HG03378 (cell line): Measurements from ENCODE around the gene RAB3C.
"Not testable (repeated sequence)": the region's sequence is repeated elsewhere in the genome, so short reads cannot be mapped to it uniquely, and the experiment has no call there.

ENCODE experiments used
- ATAC-seq: cut with Tn5 transposase; IDR thresholded peaks from one replicate; pipeline ENCODE4 v1.9.1; 2021; ENCODE audit warnings: mild to moderate bottlenecking, moderate library complexity; ENCODE audit not compliant: unreplicated experiment

The RAB3C gene

GRCh38 chr5:58674070-58674469, 91.2 kb downstream of the RAB3C start:
- ATAC-seq = no peak

- no peak for ATAC-seq
These were observed 91.8 kb downstream of the RAB3C start for GRCh38 chr5:58674711-58675110.

- no peak for ATAC-seq
These were observed 92.5 kb downstream of the RAB3C start for GRCh38 chr5:58675341-58675740.

- ATAC-seq = no peak
These were observed 94.8 kb downstream of the RAB3C start for GRCh38 chr5:58677650-58678049.

GRCh38 chr5:58680503-58680902, 97.6 kb downstream of the RAB3C start:
- no peak for ATAC-seq

- ATAC-seq = no peak
These were observed 99.1 kb downstream of the RAB3C start for GRCh38 chr5:58681943-58682342.

- ATAC-seq = no peak
These were observed 100.7 kb downstream of the RAB3C start for GRCh38 chr5:58683567-58683966.

GRCh38 chr5:58687079-58687478, 104.2 kb downstream of the RAB3C start:
- no peak for ATAC-seq

- no peak for ATAC-seq
These were observed 104.7 kb downstream of the RAB3C start for GRCh38 chr5:58687595-58687994.

GRCh38 chr5:58699088-58699761, 116.3 kb downstream of the RAB3C start:
- ATAC-seq = not testable (repeated sequence)

GRCh38 chr5:58699762-58700118, 116.9 kb downstream of the RAB3C start:
- no peak for ATAC-seq

- ATAC-seq = no peak
These were observed 121.2 kb downstream of the RAB3C start for GRCh38 chr5:58703925-58704555.

GRCh38 chr5:58706736-58707135, 123.9 kb downstream of the RAB3C start:
- no peak for ATAC-seq

- ATAC-seq = no peak
These were observed 125.6 kb downstream of the RAB3C start for GRCh38 chr5:58708456-58708855.

- ATAC-seq = not testable (repeated sequence)
These were observed 127.5 kb downstream of the RAB3C start for GRCh38 chr5:58710425-58710824.

- ATAC-seq = no peak
These were observed 128.0 kb downstream of the RAB3C start for GRCh38 chr5:58710871-58711270.

GRCh38 chr5:58711965-58712364, 129.1 kb downstream of the RAB3C start:
- no peak for ATAC-seq

- ATAC-seq = no peak
These were observed 131.2 kb downstream of the RAB3C start for GRCh38 chr5:58714046-58714445.

- ATAC-seq = no peak
These were observed 133.3 kb downstream of the RAB3C start for GRCh38 chr5:58715997-58716656.

- no peak for ATAC-seq
These were observed 133.8 kb downstream of the RAB3C start for GRCh38 chr5:58716713-58717112.

- no peak for ATAC-seq
These were observed 134.6 kb downstream of the RAB3C start for GRCh38 chr5:58717303-58718007.
